RWPE1 (cell line): Measurements from ENCODE around the gene DNAAF2.

Source experiments
- CTCF ChIA-PET: fragments of 350-600 bp; sonication (Branson Sonifier 250); formaldehyde crosslinking; extraction: SDS; loops from one replicate; lab custom pipeline; 2021; lab: Yijun Ruan, JAX
- POLR2A ChIA-PET: fragments of 400-600 bp; formaldehyde crosslinking; extraction: SDS; loops from one replicate; lab custom pipeline; 2020; ENCODE audit warnings: antibody characterized with exemption; ENCODE audit not compliant: low non-redundant PET; lab: Yijun Ruan, JAX
- DNase-seq: peaks from one replicate; pipeline ENCODE4 v3.0.0; 2012; ENCODE audit warnings: low spot score
- H3K27ac ChIP-seq: fragments of 450-650 bp; 2 replicates; pipeline ENCODE4 v1.5.1; 2017
- TF ChIP-seq, protein P1 (sequence below): fragments of 450-650 bp; conservative IDR thresholded peaks from 2 replicates; pipeline ENCODE4 v1.5.1; 2017; ENCODE audit warnings: low read depth, mild to moderate bottlenecking

DNAAF2 gene

DNA sequence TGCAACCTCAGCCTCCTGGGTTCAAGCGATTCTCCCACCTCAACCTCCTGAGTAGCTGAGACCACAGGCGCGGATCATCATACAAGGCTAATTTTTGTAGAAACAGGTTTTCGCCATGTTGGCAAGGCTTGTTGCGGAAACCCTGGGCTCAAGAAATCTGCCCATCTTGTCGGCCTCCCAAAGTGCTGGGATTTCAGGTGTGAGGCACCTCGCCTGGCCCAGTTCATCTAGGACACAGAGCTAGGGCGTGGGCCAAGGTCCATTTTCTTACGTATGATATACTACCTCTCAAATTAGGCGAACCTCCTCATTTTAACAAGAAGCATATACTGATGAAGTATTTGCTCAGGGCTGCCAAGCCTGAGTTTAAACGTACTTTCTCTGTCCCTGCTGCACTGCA is 51.0 kb downstream of the DNAAF2 start:
- no peak for DNase-seq
- TF ChIP-seq, protein P1, sequence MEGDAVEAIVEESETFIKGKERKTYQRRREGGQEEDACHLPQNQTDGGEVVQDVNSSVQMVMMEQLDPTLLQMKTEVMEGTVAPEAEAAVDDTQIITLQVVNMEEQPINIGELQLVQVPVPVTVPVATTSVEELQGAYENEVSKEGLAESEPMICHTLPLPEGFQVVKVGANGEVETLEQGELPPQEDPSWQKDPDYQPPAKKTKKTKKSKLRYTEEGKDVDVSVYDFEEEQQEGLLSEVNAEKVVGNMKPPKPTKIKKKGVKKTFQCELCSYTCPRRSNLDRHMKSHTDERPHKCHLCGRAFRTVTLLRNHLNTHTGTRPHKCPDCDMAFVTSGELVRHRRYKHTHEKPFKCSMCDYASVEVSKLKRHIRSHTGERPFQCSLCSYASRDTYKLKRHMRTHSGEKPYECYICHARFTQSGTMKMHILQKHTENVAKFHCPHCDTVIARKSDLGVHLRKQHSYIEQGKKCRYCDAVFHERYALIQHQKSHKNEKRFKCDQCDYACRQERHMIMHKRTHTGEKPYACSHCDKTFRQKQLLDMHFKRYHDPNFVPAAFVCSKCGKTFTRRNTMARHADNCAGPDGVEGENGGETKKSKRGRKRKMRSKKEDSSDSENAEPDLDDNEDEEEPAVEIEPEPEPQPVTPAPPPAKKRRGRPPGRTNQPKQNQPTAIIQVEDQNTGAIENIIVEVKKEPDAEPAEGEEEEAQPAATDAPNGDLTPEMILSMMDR, result no peak
- ChIA-PET POLR2A (no interaction called here), CTCF (no interaction called here)
- H3K27ac ChIP-seq, result peak overlapping the region; percentile 91

DNA sequence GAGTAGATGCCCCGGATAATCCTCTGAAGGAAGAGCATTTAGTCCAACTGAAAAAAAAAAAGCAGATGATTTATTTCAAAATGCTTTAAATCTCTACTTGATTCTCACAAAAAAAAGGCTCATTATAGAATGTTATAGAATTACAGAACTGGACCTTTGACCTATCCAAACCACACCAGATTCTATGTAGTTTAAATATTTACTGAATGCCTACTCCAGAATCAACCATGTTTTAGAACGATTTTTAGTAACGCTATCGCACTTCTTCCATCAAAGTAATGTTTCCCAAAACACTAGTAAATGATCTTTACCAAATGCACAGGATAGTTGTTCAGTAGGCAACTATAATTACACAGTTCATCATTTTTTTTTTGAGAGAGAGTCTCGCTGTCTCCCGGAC is 51.4 kb downstream of the DNAAF2 start:
- ChIA-PET POLR2A (no interaction called here), CTCF (no interaction called here)
- H3K27ac ChIP-seq, result peak overlapping the region; percentile 91
- no peak for DNase-seq
- TF ChIP-seq, protein P1, result no peak

DNA sequence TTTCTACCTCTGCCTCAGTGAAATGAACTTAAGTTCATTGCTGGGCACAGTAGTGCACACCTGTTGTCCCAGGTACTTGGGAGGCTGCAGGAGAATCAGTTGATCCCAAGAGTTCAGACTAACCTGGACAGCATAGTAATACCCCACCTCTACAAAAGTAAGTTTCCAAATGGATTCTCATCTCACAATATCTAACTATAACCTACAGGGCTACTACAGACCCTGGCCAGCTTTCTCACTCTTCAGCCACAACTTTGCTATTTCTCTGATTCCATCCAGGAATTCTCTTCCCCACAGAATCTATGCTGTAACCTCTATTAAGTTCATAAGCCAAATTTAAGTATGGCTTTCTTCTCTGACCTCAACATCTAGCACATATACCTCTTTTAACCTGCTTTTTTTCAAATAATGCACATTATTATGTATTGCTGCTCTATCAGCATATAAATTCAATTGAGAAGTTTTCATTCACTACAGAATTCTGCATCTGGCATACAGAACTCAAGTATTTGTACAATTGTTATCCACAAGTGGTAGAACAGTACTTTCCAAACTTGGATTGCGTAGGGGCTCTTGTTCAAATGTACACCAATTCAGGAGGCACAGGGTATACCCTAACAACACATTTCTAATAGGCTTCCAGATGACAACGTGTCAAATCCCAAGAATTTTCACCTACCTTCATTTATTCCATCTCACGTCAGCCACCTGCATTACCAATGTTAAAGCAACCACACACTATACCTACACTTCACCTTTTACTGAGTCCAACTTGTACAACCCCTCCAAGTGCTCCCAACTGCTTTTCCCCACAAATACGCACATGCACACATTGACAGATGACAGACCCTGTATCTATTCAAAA is 52.7 kb downstream of the DNAAF2 start:
- no peak overlapping the region for H3K27ac ChIP-seq
- TF ChIP-seq, protein P1, result no peak
- CTCF ChIA-PET, result no interaction called here
- no peak for DNase-seq
- POLR2A ChIA-PET, result no interaction called here

DNA sequence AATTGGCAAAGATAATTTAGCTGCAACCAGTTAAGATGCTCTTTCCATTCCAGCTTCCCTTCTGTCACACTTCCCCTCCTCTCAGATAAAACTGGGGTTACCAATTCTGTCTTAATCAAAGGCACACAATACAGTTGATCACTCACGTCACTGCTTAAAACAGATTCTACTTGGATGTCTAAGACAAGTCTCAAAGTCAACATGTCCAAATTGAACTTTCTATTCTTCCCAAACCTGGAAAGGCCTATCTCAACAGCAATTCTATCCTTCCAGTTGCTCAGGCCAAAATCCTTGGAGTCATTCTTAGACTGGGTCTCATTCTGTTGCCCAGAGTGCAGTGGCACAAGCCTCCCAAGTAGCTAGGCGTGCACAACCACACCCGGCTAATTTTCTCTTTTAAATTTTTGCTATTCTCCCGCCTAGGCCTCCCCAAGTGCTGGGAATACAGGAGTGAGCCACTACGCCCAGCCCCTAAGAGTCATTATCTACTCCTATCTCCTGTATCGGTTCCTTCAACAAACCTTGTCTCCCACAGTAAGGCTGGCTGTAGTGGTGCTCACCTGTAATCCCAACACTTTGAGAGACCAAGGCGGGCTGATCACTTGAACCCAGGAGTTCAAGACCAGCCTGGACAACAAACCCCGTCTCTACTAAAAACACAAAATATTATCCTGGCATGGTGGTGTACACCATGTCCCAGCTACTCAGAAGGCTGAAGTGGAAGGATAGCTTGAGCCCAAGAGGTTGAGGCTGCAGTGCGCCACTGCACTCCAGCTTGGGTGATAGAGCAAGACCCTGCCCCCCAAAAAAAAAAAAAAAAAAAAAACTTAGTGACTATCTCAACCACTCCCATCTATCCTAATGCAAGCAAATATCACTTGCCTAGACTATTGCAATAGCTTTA is 53.6 kb downstream of the DNAAF2 start:
- POLR2A ChIA-PET, result interaction anchor here (0.6 kb wide), 1 partner anchor 25 kb away, joined by 7 read pairs; no protein-coding TSS in a partner anchor
- CTCF ChIA-PET, result no interaction called here

DNA sequence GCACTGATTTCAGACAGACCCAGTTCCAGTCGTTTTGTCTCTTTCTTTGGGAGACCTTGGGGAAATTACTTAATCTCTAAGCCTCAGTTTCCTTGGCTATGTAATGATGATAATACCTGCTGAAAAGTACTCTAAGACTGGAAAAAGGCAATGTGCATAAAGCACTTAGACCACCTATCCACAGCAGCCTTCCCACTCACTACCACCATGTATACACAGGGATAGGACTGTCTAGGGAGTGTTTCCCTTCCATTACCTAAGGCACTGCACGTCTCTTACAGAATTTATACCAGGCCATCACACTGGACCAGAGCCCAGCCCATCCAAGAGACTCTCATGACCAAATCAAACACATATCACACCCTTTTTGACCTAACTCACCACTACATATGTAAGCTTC is 55.2 kb downstream of the DNAAF2 start:
- no peak overlapping the region for H3K27ac ChIP-seq
- POLR2A ChIA-PET, result no interaction called here
- CTCF ChIA-PET, result no interaction called here
- TF ChIP-seq, protein P1, result no peak
- no peak for DNase-seq

More for the DNA sequence above, 53.6 kb downstream of the DNAAF2 start:
- peak overlapping the region; percentile 56 for H3K27ac ChIP-seq
- no peak for DNase-seq
- TF ChIP-seq, protein P1, result no peak

DNA sequence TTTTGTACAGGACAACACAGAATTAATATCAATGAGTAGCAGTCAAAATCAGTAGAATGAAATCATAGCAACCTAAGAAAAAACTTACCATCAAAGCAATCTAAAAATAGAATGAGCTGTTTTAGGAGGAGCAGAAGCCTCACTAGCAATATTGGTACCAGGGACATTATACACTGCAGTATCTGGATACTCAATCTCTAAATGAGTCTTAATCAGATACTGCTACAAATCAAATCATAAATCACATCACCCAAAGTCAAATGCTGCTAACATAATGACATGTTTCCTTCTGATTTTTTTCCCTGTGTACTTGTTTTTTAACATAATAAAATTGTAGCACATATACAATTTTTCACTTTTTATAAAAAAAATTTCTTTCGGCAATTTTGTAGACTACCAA is 56.9 kb downstream of the DNAAF2 start:
- TF ChIP-seq, protein P1, result no peak
- no peak for DNase-seq
- ChIA-PET CTCF (no interaction called here), POLR2A (no interaction called here)
- no peak overlapping the region for H3K27ac ChIP-seq
